GM03348 (cell line): ENCODE results near the gene HABP2.

Experiments used
- DNase-seq: peaks from one replicate; pipeline ENCODE4 v3.0.0; 2012; ENCODE audit warnings: low spot score

The HABP2 gene

GRCh38 chr10:113527211-113527906, 25.5 kb upstream of the HABP2 start:
- DNase-seq: peak; percentile 67

DNA sequence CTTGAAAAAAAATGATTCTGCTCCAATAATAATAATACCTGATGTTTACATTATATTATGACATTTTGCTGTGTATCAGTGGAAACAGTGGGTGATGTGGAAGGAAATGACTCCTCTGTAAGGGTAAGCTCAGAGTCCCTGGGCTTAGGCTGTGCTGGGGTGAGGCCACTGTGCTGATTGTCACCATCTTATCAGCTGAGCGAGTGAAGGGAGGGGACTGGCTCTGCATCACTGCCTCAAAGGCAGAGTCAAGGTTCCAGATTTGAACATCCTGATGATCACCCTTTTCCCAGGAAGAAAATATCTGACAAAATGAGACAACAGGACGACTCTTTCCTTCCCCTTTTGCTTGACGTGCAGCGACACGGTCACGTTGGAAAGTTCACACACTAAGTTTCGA, 24.0 kb upstream of the HABP2 start:
- DNase-seq: no peak

GRCh38 chr10:113529575-113529974, 23.3 kb upstream of the HABP2 start:
- DNase-seq: no peak

- no peak for DNase-seq
Observed at GRCh38 chr10:113530476-113530875, 22.4 kb upstream of the HABP2 start.

DNA sequence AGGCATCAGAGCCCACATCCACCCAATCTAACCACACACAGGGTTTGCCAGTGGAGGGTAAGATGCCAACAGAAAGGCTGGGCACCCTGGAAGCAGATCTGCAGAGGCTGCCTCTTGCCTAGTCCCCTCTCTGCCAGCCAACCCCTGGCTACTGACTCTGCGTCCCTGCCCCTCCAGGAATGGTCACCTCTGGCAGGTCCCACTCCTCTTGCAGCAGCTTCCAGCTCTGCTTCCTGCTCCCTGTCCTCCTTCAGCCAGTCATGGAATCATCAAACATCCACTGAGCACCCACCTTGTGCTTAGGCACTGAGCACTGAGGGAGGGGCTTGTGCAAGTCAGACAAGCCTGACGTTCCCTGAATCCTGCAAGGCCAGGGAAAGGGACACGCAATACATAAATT, 20.1 kb upstream of the HABP2 start:
- no peak for DNase-seq

DNA sequence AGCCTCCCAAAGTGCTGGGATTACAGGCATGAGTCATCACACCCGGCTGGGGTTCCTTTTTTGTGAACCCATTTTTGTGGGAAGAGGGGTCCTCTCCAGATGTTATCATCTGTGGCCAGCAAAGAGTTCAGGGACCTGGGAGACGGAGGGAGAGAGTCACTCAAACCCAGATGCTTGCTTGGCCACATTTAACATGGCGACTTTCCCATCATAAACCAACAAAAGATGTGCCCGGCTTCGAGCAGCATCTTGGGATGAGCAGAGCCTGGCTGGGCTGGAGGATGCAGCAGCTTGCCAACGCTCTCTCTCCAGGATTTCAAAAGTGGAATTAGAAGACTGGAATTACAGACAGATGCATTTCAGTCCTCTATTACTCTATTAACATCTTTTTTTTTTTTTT, 19.1 kb upstream of the HABP2 start:
- DNase-seq: no peak

DNA sequence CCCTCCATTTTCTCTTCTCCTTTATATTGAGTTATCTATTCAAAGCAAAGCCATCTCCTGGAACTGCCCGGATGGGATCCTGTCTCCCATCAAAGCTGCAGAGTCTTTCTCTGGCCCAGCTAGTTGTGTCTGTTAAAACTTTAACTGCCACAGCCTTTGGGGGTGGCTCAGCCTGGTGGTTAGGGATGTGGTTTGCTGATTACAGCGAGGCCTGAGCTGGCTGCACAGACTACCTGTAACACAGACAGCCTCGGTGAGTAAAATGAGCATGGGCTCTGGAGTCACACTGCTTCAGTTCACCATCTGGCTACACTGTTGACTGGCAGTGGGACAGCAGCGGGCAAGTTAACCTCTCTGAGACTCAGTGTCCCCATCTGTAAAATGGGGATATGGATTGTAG, 18.4 kb upstream of the HABP2 start:
- no peak for DNase-seq

GRCh38 chr10:113537672-113538071, 15.2 kb upstream of the HABP2 start:
- no peak for DNase-seq

- no peak for DNase-seq
Observed at GRCh38 chr10:113538151-113538550, 14.7 kb upstream of the HABP2 start.

GRCh38 chr10:113539789-113540188, 13.1 kb upstream of the HABP2 start:
- peak; percentile 90 for DNase-seq

GRCh38 chr10:113540845-113541548, 11.9 kb upstream of the HABP2 start:
- DNase-seq: peak; percentile 34

GRCh38 chr10:113541549-113541927, 11.3 kb upstream of the HABP2 start:
- no peak for DNase-seq

GRCh38 chr10:113543107-113543955, 9.5 kb upstream of the HABP2 start:
- no peak for DNase-seq

GRCh38 chr10:113544392-113544791, 8.5 kb upstream of the HABP2 start:
- DNase-seq: no peak

GRCh38 chr10:113547426-113547825, 5.4 kb upstream of the HABP2 start:
- no peak for DNase-seq

GRCh38 chr10:113549856-113550255, 3.0 kb upstream of the HABP2 start:
- DNase-seq: no peak

DNA sequence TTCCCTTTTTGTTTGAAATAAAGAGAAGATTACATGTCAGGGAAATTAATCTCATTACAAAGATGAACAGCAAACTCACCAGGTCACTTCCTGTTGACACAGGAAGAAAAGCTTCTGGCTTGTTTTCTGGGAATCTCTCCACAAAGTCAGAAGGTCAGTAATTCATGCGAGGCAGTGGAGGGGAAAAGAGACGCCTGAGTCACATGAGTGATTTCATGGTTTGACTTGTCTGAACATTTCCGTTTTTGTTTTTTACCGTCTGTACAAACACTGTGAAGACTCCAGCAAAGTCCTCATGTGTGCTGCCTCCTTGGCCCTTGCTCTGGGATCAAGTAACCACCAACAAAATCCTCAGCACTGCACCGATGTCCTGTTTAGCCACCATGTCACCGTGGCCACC, 2.5 kb upstream of the HABP2 start:
- DNase-seq: no peak

- DNase-seq: no peak
Observed at GRCh38 chr10:113552014-113552413, 839 bp upstream of the HABP2 start.

DNA sequence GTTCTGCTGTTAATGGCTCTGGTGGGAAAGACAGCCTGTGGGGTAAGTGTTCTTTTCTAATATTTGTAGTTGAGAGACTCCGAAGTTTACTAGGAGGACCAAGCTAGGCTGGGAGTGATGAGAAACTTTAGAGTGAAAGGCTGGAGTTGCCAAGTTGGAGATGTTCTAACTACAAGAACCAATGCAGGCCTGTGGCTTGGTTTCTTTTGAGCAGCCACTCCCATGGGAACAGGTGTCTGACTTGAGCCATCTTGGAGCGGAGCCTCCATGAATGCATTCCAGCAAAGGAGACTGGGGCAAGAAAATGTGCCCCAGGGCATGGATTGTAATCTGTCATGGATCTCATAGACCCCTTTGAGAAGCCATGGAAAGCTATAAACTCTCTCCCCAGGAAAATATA, 296 bp downstream of the HABP2 start:
- DNase-seq: no peak

DNA sequence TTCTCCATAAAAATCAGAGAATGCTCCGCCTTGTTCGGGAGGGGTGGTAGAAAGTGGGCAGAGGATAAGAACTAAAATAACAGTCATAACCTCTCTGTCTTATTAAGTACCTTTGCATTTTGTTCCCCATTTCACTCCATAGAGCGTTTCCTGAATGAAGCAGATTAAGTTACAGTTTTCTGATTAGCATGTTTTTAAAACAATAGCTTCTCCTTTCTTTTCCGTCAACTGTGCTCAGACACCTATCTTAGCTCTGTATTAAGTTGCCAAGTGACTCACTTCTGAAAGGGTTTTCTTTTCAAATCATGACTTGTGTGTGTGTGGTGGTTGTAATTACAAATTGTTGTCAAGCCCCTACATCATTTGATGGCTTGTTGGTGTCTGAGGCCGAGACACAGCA, 1.4 kb downstream of the HABP2 start:
- no peak for DNase-seq

GRCh38 chr10:113555245-113555644, 2.4 kb downstream of the HABP2 start:
- no peak for DNase-seq

GRCh38 chr10:113555751-113556150, 2.9 kb downstream of the HABP2 start:
- no peak for DNase-seq

DNA sequence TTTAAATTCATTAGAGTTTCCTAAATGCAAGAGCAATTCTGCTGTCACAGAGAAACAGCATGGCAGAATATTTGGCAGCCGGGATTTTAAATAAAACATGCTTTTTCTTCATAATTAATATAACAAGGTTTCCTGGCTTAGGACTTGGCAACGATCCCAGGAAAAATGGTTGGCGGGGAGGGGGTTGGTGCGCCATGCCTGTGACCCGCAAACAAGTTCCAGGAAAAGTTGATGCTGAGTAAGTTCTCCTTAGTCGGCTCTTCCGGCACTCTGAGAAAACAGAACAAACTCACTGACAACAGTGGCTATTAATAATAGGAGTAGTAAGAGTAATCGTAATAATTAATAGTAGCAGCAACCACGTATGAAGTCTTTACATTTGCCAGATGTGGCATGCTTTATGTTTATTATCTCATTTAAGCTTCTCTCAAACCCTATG, 4.6 kb downstream of the HABP2 start:
- no peak for DNase-seq
